CD14-positive monocyte (primary cell): Measurements from ENCODE around the gene DOP1B. TPM values are rescaled to one million over a fixed set of nuclear protein-coding genes. Genes with fewer than 3 reads are reported as not detected.

Source experiments
- DNase-seq, 3 donors: peaks; one replicate each; pipeline ENCODE4 v3.0.0-alpha.2; 2011 to 2022
- H2AFZ ChIP-seq: 2 replicates; pipeline ENCODE4 v1.6.0; 2012; ENCODE audit warnings: mild to moderate bottlenecking, low read depth, low read length, inconsistent platforms; ENCODE audit not compliant: insufficient read depth, poor library complexity, severe bottlenecking
- H3K27ac ChIP-seq, 2 donors: 1 replicate in 1 of 2; 2 replicates in 1 of 2; pipeline ENCODE4 v1.5.1; 2012 to 2013; ENCODE audit warnings: low read length in 2 of 2, control low read depth in 1 of 2, inconsistent platforms in 1 of 2, low read depth in 1 of 2, mild to moderate bottlenecking in 1 of 2
- H3K27me3 ChIP-seq, 2 donors: one replicate each; pipeline versions ENCODE4 v1.6.0 to v1.6.1; 2011 to 2013; ENCODE audit warnings: low read length in 2 of 2; ENCODE audit not compliant: control insufficient read depth in 2 of 2, insufficient read depth in 2 of 2
- H3K36me3 ChIP-seq, 2 donors: replicated peaks in 1 of 2; 1 replicate in 1 of 2; 2 replicates in 1 of 2; pipeline versions ENCODE4 v1.5.1 to v1.6.1; 2012 to 2013; ENCODE audit warnings: low read length in 2 of 2, control low read depth in 1 of 2, inconsistent platforms in 1 of 2, mild to moderate bottlenecking in 1 of 2; ENCODE audit not compliant: insufficient read depth in 2 of 2, control insufficient read depth in 1 of 2
- H3K4me1 ChIP-seq, 2 donors: 1 replicate in 1 of 2; 2 replicates in 1 of 2; pipeline versions ENCODE4 v1.5.1 to v1.6.1; 2012 to 2013; ENCODE audit warnings: low read length in 2 of 2, control low read depth in 1 of 2, inconsistent platforms in 1 of 2, mild to moderate bottlenecking in 1 of 2, moderate library complexity in 1 of 2; ENCODE audit not compliant: insufficient read depth in 2 of 2, control insufficient read depth in 1 of 2
- H3K4me2 ChIP-seq: replicated peaks from 2 replicates; pipeline ENCODE3; 2012; ENCODE audit warnings: low read length, moderate library complexity, mild to moderate bottlenecking; ENCODE audit not compliant: poor library complexity, severe bottlenecking; ENCODE audit errors: extremely low read depth
- H3K4me3 ChIP-seq, 3 experiments: fragments of 200-600 bp in 1 of 3; sonication (generic) in 1 of 3; replicated peaks in 1 of 3; 1 replicate in 2 of 3; 2 replicates in 1 of 3; pipeline ENCODE4 v1.5.1; 2011 to 2013; ENCODE audit warnings: low read length in 3 of 3, mild to moderate bottlenecking in 3 of 3, control low read depth in 2 of 3, low read depth in 2 of 3, inconsistent platforms in 1 of 3, moderate library complexity in 1 of 3
- H3K79me2 ChIP-seq: 2 replicates; pipeline ENCODE4 v1.6.0; 2012; ENCODE audit warnings: mild to moderate bottlenecking, control low read depth, inconsistent platforms, low read length, moderate library complexity; ENCODE audit not compliant: insufficient read depth
- H3K9ac ChIP-seq: 2 replicates; pipeline ENCODE4 v1.6.0; 2017; ENCODE audit warnings: low read length, mild to moderate bottlenecking; ENCODE audit not compliant: insufficient read depth, poor library complexity, severe bottlenecking
- H3K9me3 ChIP-seq, 2 donors: replicated peaks in 1 of 2; 1 replicate in 1 of 2; 2 replicates in 1 of 2; pipeline versions ENCODE4 v1.5.1 to v1.6.1; 2012 to 2013; ENCODE audit warnings: low read length in 2 of 2, control low read depth in 1 of 2; ENCODE audit not compliant: control insufficient read depth in 1 of 2, insufficient read depth in 1 of 2
- H4K20me1 ChIP-seq: 2 replicates; pipeline ENCODE4 v1.6.0; 2012; ENCODE audit warnings: mild to moderate bottlenecking, low read length, control low read depth, moderate library complexity; ENCODE audit not compliant: insufficient read depth
- H3K27ac Mint-ChIP-seq, 7 donors: one replicate each; pipeline ENCODE4 v1.8.0; 2020; ENCODE audit warnings: mild to moderate bottlenecking in 7 of 7, mixed read lengths in 7 of 7, moderate library complexity in 6 of 7, inconsistent platforms in 2 of 7
- H3K27me3 Mint-ChIP-seq, 3 donors: one replicate each; pipeline ENCODE4 v1.8.0; 2021 to 2022; ENCODE audit warnings: low read depth in 3 of 3, mild to moderate bottlenecking in 3 of 3, mixed read lengths in 3 of 3, moderate library complexity in 3 of 3, inconsistent platforms in 1 of 3
- H3K36me3 Mint-ChIP-seq, 2 donors: one replicate each; pipeline ENCODE4 v1.8.0; 2020; ENCODE audit warnings: mixed read lengths in 2 of 2, inconsistent platforms in 1 of 2, mild to moderate bottlenecking in 1 of 2
- H3K4me1 Mint-ChIP-seq: one replicate; pipeline ENCODE4 v1.8.0; 2020; ENCODE audit warnings: mild to moderate bottlenecking, mixed read lengths
- H3K4me3 Mint-ChIP-seq, 2 donors: one replicate each; pipeline ENCODE4 v1.8.0; 2020; ENCODE audit warnings: mild to moderate bottlenecking in 2 of 2, mixed read lengths in 2 of 2, moderate library complexity in 1 of 2
- H3K9me3 Mint-ChIP-seq, 7 donors: one replicate each; pipeline ENCODE4 v1.8.0; 2020 to 2022; ENCODE audit warnings: mixed read lengths in 7 of 7, mild to moderate bottlenecking in 6 of 7, moderate library complexity in 6 of 7, inconsistent platforms in 2 of 7
- CTCF ChIP-seq: fragments of 200-600 bp; IDR thresholded peaks from one replicate; pipeline ENCODE4 v1.8.0; 2022; ENCODE audit warnings: antibody characterized with exemption, mild to moderate bottlenecking
- WGBS: methylation state at CpG from one replicate; pipeline ENCODE4 v1.1.5; 2013; ENCODE audit warnings: missing lambda C conversion rate; ENCODE audit not compliant: insufficient coverage; 5-methylcytosine and 5-hydroxymethylcytosine counted together
- intact Hi-C, 2 donors: fragments of 100-400 bp; cut with micrococcal nuclease; formaldehyde crosslinking; loops; one replicate each; pipeline versions ENCODE4 v1.15.0 to v1.15.1; 2023
- polyA plus RNA-seq, 3 donors: library from polyadenylated mRNA; depleted of rRNA in 1 of 3; unstranded in 2 of 3; stranded (reverse) in 1 of 3; fragments of 300-500 nt in 2 of 3; fragments of >200 nt in 1 of 3; fragmentation: Illumina TruSeq in 2 of 3; gene quantifications; 1 replicate in 2 of 3; 2 replicates in 1 of 3; pipeline ENCODE4 v1.2.3, GENCODE V29; 2012 to 2021

The DOP1B gene
- polyA plus RNA-seq, 3 donors = 6.0 to 14.4 (median 11.0) TPM

- Histone ChIP-seq H3K36me3 (peaks cover 5 to 51% of the 10 kb centered on the region in 2 donors), H3K4me3 (no peak overlapping the region)
Measured at GRCh38 chr21:36170823-36171222, 14.2 kb downstream of the DOP1B start.

GRCh38 chr21:36171336-36171735 lies 14.7 kb downstream of the DOP1B start:
- intact Hi-C loops = no loop called here
- Histone ChIP-seq H2AFZ (no peak overlapping the region), H3K27ac (peak overlapping the region; percentile 64 to 75), H3K9me3 (no peaks in the 10 kb centered on the region), H3K79me2 (peaks cover 58% of the 10 kb centered on the region), H3K36me3 (peaks cover 9 to 51% of the 10 kb centered on the region in 2 donors), H4K20me1 (peaks cover 34% of the 10 kb centered on the region), H3K4me3 (no peak overlapping the region), H3K9ac (no peak overlapping the region), H3K27me3 (no peaks in the 10 kb centered on the region), H3K4me2 (no peak overlapping the region), H3K4me1 (peaks cover 47 to 53% of the 10 kb centered on the region in 2 donors)
- TF ChIP-seq CTCF = no peak
- Mint-ChIP-seq H3K27ac (peak overlapping the region; percentile 43 to 93 (median 81)), H3K4me3 (no peak overlapping the region), H3K4me1 (peaks cover 58% of the 10 kb centered on the region), H3K9me3 (peaks cover 0 to 5% (median 0%) of the 10 kb centered on the region in 7 donors), H3K27me3 (no peaks in the 10 kb centered on the region), H3K36me3 (peaks cover 47 to 60% of the 10 kb centered on the region in 2 donors)
- WGBS = 100% methylated on average over 1 of the region's 5 CpGs
- DNase-seq = peak in 1 of 3 donors; percentile 25

More at GRCh38 chr21:36170823-36171222, 14.2 kb downstream of the DOP1B start:
- peaks cover 55% of the 10 kb centered on the region for H3K79me2 ChIP-seq
- Mint-ChIP-seq H3K36me3 (peaks cover 48 to 61% of the 10 kb centered on the region in 2 donors), H3K9me3 (peaks cover 0 to 5% (median 0%) of the 10 kb centered on the region in 7 donors), H3K27ac (peak overlapping the region in 4 of 7 donors; percentile 25 to 93 (median 57)), H3K4me3 (no peak overlapping the region), H3K4me1 (peaks cover 59% of the 10 kb centered on the region), H3K27me3 (no peaks in the 10 kb centered on the region)
- no peak overlapping the region for H3K4me2 ChIP-seq
- H3K9ac ChIP-seq = no peak overlapping the region
- intact Hi-C loops = no loop called here
- peaks cover 47 to 53% of the 10 kb centered on the region in 2 donors for H3K4me1 ChIP-seq
- H4K20me1 ChIP-seq = peaks cover 31% of the 10 kb centered on the region
- H2AFZ ChIP-seq = no peak overlapping the region
- H3K27me3 ChIP-seq = no peaks in the 10 kb centered on the region
- TF ChIP-seq CTCF = no peak
- no peaks in the 10 kb centered on the region for H3K9me3 ChIP-seq
- no peak for DNase-seq
- peak overlapping the region; percentile 35 to 75 for H3K27ac ChIP-seq
- 98% methylated on average over 6 of the region's 6 CpGs for WGBS
